Germinal center (tissue), 1 donor: ENCODE data around the gene SCO2.

ENCODE experiments used
- DNase-seq: peaks from one replicate; pipeline ENCODE4 v3.0.0; 2012; ENCODE audit warnings: mixed read lengths, low spot score

The SCO2 gene

DNA sequence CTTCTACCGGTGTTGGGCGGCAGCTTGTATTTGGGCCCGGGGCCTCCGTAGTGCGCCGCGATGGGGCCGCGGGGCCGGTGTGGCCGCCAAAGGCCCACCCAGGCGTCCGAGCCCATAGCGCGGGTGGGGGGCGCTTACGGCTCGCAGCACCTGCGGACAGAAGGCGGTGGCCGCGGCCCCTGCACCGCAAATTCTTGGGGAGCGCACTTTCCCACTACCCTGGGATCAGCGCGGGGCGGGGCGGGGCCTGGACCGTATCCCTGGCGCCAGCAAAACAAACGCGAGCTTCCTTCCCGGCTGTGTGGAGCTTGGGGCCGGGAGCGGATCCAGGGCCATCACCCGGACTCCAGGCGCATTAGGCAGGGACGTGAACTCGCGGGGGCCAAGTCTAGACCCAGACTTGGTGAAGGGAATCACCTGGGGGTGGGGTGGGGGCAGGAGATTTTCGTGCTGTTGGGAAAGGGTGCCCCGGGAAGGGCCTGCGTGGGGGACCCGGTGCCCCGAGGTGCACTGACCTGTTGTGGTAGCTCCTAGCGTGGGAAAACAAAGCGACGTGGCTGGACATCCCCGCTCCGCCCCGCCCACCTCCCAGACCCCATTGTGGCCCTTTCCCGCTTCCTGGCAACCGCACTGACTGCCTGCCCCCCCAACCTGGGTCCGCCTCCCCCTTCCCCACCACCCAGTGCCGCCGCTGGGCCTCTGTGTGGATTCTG lies 6.7 kb upstream of the SCO2 start:
- DNase-seq = no peak

DNA sequence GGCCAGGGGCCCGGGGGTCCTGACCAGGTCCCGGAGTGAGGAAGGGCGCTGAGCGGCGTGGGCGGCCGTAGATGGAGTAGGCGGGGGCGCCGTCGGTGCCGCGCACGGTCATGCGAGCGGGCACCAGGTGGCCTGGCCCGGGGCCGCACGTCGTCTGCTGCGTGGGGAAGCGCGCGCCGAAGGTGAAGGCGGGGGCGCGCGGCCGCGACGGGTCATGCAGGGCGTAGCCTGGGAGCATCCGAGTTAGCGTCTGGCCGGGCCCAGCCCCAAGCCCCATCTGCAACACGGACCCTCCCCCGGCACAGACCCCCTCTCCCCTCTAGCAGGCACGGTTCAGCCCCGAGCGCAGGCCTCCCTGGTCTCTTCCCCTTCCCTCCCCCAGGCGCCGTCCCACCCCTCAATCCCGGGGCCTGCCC lies 6.2 kb upstream of the SCO2 start:
- peak; percentile 70 for DNase-seq

DNA sequence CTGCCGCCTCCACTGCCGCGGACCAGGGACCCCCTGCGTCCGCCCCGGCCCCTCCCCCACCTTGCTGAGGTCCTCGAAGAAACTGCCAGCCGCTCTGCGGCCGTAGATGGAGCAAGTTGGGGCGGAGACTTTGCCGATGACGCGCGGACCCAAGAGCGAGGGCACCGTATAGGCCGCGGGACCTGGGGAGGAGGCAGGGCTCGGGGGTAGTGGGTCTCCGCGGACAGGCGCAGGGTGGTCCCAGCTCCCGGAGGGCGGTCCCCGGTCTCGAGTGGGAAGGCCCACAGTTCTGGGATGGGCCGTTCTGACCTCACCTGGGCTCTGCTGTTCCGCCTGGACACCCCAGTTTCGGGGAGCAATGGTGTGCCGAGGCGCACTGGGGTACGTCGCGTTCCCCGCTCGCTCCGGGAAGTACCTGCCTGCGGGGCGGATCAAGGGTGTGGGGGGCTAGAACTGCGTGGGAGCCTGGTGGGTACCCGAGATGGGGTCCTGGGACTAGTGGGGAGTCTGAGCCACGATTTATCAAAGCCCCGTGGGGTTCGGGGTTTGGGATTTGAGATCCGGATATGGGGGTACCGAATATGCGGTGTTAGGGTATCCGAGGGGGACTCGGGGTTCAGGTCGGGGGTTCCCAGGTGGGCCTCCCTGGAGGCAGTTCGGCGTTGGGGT lies 5.6 kb upstream of the SCO2 start:
- peak; percentile 75 for DNase-seq

DNA sequence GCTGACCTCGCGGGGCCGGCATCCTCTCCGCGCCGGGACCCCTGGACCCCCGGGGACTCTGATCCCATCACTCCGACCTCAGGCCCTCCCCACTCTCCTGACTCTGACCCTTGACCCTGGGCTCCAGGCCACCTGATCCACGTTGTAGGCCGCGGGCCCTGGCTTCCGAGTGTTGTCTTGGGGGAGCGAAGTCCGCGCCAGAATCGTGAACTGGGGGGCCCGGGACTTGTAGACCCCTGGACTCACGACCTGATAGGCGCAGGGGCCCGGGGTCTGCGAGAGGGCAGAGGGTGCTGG lies 5.1 kb upstream of the SCO2 start:
- DNase-seq = no peak

DNA sequence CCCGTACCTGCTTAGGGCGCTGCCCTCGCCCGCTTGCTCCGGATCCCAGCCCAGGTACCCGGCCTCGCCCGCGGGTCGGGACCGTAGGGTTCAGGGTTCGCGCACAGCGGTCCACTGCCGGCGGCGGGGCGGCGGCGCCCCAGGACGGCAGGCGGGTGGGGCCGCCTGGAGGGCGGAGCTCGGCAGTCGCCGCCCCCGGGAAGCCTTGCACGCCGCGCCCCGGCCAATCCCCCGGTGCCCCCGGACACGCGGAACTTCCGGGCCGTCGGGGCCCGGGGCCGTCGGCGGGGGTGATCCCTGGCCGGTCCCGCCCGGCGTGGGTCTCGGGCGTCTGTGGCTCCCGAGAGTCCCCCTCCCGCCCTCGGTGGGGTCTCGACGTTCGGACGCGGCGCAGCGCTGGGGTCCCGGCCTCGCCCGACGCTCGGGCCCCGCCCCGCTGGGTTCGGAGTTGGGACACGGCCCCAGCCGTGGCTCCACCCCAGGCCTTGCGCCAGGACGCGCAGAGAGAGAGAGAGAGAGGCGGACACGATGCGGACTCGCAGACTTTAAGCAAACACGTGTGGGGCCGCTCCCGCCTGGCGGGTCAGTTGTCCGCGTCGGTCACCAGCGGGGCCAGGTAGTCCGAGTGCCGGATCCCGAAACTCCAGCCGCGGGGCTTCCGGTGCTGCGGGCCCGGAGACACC lies 4.6 kb upstream of the SCO2 start, which contains the start of gene TYMP:
TYMP (minus strand) TSS at position 116 of the 683 bp plus-strand sequence. CDS start 303 bp downstream, outside the sequence.
- peak; percentile 85 for DNase-seq

DNA sequence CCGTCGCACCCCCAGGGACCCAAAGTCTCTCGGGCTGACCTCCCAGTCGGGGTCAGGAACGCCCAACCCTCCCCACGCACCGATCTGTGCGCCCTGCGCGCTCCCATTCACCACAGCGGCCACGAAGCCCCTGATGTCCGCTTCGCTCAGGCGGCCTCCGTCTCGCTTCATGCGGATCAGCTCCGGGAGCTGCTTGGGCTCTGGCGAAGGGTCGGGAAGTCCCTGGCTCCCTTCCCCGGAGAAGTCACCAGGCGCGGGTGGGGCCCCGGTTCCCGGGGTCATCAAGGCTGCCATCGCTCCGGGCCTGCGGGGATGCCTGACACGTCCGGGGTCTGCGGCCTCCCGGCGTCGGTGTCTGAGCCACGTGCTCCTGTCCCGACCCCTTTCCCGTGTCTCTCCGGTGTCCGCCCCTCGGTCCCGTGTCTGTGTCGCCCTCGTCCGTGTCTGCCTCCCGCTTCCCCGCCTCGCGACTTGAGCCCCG lies 4.1 kb upstream of the SCO2 start:
- DNase-seq = no peak

DNA sequence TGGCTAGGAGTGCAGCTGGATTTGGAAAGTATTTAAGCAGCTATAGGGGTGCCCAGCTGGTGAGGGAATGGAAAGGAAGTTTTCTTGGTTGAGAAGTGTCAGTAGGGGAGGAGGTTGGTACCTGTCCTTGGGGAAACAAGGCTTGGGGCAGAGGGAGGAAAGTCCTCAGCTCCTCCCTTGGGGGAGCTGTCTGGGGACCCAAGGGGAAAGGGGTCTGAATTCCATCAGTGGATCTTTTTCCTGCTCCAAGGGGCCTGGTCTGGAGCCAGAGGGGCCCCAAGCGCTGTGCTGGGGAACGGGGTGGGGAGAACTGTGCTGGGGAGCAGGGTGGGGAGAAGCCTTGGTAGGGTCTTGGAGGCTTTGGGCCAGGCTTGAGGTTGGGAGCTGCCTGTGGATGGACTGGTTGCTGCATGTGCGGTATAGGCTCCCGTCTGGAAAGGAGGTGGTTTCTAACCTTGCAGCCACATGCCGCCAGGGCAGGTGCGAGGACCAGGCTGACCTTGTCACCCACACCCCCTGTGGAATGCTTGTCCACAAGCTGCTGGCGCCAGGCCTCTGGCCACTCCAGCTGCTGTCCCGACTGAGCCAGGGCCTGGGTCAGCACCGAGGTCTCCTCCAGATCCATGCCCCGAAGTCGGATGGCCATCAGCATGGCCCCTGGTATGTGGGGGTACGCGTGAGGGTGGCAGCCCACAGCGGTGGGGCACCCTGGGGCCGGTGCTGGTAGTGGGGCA lies 3.5 kb upstream of the SCO2 start:
- no peak for DNase-seq

DNA sequence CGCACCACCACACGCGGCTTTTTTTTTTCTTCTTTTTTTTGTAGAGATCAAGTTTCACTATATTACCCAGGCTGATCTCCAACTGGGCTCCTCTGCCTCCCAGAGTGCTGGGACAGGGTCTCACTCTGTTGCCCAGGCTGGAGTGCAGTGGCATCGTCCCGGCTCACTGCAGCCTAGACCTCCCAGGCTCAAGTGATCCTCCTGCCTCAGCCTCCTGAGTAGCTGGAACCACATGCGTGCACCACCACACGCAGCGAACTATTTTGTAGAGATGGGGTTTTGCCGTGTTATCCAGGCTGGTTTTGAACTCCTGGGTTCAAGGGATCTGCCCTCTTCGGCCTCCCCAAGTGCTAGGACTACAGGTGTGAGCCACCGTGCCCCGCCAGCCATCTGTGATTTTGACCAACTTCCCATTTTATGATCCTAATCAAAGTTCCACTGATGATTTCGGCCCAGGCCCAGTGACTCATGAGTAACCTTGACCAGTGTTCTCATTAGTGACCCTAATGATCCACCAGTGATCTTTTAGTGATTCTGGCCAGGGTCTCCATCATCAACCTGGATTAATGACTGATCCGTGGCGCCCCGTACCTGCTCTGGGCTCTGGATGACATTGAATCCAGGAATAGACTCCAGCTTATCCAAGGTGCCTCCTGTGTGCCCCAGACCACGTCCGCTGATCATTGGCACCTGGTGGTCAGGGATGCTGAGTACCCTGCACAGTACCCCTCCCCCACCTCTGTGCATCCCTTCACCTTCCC lies 2.7 kb upstream of the SCO2 start:
- no peak for DNase-seq

DNA sequence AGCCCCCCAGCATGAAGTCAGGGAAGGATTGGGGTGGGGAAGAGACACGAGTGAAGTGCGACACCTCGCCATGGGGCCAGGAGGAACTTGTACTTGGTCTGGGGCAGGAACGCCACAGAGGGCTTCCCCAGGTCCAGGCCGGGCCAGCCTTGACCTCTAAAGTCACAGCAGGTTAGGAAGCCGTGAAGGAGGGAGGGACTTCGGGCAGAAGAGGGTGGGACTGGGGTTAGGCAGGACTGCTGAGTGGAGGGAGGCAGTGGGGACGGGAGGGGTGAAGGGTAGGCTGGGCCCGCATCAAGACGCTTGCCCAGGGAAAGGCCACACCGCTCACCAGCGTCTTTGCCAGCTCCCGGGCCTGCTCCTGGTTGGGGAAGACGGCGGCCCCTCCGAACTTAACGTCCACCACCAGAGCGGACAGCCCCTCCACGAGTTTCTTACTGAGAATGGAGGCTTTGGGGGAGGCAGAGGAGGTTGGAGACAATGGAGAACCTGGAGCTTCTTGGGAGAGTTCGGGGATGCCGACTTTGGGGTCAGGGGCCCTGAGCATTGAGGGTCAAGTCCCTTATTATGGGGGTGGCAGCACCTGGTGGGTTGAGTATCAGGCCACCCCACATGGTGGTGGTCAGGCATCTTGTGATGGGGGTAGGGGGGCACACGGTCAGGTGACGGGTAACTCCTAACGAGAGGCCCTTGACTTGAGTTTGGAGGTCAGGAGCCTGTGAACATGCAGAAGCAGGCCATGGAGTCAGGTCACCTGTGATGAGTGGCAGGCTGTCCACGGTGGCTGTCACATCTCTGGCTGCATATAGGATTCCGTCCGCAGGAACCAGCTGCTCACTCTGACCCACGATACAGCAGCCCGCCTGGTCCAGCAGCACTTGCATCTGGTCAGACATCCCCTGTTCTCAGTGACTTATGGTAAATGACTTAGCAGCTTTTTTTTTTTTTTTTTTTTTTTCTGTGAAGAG lies 1.7 kb upstream of the SCO2 start:
- DNase-seq = no peak

DNA sequence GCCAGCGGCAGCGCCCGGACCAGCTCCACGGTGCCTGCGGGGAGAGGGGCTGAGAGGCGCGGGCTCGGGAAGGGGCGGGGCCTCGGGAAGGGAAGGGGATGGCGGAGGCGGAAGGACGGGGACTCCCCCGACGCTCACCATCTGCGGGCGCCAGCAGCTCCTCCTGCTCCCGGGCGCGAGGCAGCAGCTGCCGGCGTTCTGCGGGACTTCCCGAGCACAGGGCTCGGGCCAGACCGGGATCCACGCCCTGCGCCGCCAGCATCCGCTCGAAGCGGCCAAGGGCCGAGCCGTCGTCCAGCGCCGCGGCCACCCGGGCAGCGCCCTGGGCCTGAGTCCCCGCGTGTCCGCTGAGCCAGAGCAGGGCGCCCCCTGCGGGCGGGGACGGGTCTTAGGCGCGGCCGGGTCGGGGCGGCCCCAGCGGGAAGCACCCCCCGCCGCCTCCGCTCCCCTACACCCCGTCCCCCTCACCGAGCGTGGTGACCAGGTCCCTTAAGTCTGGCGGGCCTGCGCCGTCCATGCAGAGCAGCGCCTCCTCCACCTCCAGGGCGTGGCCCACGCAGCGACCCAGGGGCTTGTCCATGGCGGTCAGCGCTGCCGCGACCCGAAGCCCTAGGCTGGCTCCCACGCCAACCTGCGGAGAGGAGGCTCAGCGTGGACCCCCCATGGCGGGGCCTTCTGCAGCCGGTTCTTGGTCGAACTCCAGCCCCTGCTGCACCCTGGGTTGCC lies 873 bp upstream of the SCO2 start:
- peak; percentile 84 for DNase-seq

DNA sequence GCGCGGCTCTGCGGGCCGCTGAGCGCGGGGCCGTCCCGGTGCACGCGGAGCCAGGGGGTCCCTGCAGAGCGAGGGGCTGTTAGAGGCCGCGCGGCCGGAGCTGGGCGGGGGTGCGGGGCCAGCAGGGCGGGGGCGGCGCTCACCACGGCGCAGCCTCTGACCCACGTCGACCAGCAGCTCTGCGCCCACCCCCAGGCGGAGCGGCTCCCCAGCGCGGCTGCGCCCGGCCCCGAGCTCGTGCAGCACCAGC lies 385 bp upstream of the SCO2 start:
- DNase-seq = no peak

DNA sequence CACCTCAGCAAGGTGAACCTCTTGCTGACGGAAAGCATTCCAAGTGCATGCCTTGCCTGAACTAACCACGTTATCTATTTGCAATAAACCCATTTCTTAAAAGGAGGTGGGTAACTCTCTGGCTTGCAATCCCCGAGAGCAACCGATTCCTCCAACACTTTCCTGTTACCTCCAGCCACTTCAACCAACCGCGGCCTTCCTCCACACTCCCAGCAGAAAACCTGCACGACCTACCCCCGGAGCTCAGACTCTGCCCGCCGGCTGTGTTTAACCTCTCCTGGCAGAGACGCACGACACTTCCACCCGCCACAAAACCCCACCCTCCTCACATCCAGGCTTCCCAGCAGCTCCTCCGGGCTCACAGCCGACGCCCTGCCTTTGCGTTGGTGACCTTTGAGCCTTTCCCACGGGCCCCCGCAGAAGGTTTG lies 708 bp downstream of the SCO2 start:
- DNase-seq = no peak

DNA sequence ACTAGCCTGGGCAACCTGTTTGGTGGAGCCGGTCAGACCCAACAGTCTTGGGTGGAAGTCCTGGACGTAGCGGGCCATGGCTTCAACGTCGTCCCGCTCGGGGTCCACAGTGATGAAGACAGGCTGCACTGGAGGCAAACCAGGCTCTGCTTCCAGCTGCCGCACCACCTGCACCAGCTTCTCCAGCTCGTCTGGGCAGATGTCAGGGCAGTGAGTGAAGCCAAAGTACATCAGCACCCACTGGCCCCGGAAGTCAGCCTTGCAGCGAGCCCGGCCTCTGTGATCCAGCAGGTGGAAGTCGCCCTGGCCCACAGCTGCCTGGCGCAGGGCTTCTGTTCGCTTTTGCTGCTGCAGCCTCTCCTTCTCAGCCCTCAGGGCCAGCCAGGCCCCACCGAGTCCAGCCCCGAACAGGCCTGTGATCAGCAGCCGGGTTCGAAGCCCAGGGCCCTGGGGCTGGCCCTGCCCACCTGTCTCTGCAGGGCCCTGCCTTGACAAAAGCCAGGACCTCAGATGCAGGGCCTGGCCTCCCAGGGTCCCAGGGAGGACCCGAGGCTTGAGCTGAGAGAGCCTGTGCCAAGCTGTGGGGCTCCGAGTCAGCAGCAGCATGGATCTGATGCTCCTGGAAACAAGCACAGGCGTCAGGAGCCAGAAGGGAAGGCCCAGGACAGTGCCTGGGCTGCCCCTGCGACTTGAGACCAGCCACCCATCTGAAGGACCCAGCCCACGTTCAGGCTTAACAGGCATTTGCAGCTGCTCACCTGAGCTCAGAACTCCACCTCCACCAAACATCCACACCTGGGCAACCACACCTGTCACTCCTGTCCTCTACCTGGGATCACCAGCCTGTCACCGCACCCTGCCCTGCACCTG lies 1.4 kb downstream of the SCO2 start:
- DNase-seq = no peak

DNA sequence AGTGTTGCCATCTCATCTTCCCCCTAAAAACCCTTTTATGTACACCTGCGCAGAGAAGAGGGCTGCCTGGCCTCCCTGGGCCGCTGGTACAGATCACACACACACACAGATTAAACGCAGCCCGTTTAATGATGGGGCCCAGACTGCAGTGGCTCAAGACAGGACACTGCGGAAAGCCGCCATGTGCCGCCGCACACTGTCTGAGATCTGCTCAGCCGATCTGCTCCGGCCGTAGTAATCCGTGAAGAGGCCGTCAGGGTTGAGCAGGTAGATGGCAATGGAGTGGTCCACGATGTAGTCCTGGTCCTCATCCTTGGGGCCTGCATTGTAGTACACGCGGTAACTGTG lies 2.0 kb downstream of the SCO2 start:
- no peak for DNase-seq

DNA sequence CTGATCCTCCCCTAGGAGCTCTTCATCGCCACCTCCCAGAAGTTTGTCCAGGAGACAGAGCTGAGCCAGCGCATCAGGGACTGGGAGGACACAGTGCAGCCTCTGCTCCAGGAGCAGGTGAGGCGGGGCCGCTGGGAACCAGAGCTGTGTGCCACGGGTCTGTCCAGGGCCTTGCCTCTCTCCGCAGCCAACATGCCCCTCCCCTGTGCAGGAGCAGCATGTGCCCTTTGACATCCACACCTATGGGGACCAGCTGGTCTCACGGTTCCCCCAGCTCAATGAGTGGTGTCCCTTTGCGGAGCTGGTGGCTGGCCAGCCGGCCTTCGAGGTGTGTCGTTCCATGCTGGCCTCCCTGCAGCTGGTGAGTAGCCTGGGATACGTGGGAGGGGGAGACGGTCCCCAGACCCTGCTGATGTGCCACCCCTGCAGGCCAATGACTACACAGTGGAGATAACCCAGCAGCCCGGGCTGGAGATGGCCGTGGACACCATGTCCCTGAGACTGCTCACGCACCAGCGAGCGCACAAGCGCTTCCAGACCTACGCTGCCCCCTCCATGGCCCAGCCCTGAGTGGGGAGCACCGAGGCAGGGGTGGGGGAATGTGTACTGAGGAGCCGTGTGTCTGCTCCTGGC lies 2.5 kb downstream of the SCO2 start:
- DNase-seq = no peak

DNA sequence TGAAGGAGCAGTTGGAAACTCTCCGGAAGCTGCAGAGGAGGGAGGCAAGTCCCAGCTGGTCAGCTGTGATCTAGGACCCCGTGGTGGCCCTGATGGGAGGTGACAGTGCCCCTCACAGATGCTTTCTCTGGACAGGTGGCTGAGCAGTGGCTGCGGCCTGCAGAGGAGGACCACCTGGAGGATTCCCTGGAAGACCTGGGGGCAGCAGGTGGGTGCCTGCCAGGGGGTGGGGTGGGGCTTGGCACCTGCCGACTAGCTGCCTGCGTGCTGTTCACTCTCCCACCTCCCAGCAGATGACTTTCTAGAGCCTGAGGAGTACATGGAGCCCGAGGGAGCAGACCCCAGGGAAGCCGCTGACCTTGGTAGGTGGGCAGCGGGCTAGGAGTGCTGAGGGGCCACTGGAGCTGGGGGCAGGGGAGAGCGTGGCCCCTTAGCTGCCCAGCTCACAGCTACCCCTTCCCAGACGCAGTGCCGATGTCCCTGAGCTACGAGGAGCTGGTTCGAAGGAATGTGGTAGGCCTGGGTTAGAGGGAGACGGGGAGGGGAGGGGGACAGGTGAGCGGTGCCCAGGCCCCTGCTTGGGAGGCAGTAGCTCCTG lies 3.1 kb downstream of the SCO2 start:
- no peak for DNase-seq

DNA sequence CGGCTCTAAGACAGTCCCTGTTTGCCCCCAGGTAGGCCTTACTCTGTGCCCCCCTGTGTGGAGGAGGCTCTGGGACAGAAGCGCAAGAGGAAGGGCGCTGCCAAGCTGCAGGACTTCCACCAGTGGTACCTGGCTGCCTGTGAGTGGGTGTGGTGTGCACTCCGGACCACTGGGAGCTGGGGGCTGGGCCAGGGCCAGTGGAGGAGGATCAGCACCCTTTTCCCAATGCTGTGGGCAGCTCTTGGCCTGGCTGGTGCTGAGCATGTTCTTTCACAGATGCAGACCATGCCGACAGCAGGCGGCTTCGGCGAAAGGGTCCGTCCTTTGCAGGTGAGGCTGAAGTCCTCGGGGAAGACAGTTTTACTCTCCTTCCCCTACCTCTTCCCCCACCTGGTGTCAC lies 3.7 kb downstream of the SCO2 start:
- no peak for DNase-seq

DNA sequence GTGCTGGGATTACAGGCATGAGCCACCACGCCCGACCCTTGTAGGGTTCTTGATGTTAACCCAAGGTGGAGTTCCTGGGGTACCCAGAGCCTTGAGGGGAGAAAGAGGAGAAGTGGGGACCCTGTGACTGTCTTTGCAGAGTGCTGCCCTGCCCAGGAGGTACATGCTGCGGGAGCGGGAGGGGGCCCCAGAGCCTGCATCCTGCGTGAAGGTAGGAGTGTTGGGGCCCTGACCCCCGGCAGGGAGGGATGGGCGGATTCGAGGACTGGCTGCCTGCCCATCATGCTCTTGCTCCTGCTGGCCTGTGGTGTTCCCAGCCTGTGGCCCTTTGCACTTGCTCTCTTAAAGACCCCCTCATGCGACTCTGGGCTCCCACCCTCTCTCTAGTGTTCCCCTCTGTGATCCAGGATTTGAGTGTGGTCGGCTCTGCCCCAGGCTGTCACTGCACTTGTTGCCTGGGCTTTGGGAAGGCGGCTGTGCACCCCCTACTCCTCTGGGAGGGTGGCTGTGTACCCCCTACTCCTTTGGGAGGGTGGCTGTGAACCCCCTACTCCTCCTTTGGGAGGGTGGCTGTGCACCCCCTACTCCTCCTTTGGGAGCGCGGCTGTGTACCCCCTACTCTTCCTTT lies 4.5 kb downstream of the SCO2 start:
- DNase-seq = no peak
